Measurements from ENCODE around the gene ACTN1.
A peak's percentile ranks its signal among the peaks of the same experiment; 100 is the strongest.
"Not testable (repeated sequence)": the region's sequence is repeated elsewhere in the genome, so short reads cannot be mapped to it uniquely, and the experiment has no call there.

ACTN1 gene

GRCh38 chr14:68853749-68854148, 125.4 kb downstream of the ACTN1 start:
- H3K4me3 Mint-ChIP-seq, result no peak overlapping the region
- no peaks in the 10 kb centered on the region for H3K4me1 Mint-ChIP-seq (ENCODE audit: low read depth)
- no peak overlapping the region for H3K27ac Mint-ChIP-seq
- no peaks in the 10 kb centered on the region for H3K9me3 Mint-ChIP-seq
- no peaks in the 10 kb centered on the region for H3K27me3 Mint-ChIP-seq (ENCODE audit: low read depth)
- no peaks in the 10 kb centered on the region for H3K36me3 Mint-ChIP-seq (ENCODE audit: low read depth)
- DNase-seq (ENCODE audit: low spot score), result no peak

DNA sequence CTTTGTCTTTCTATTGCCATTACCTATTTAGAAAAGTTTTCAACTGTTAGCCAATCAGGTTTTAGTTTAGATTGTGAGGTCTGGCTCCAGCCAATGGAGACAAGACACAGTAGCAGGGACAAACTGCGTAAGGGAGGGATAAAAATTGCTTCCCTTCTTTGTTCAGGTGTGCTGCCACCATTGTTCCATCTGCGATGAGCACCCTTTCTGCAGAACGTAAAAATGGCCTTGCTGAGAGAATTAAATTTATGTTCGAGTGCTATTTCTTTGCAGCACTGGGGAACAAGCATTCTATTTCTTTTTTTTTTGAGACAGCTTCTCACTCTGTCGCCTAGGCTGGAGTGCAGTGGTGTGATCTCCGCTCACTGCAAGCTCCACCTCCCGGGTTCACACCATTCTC, 126.6 kb downstream of the ACTN1 start:
- DNase-seq (ENCODE audit: low spot score); H3K4me1 Mint-ChIP-seq (ENCODE audit: low read depth); H3K27me3 Mint-ChIP-seq (ENCODE audit: low read depth); H3K27ac Mint-ChIP-seq; H3K4me3 Mint-ChIP-seq; H3K36me3 Mint-ChIP-seq (ENCODE audit: low read depth); H3K9me3 Mint-ChIP-seq: not testable (repeated sequence)

DNA sequence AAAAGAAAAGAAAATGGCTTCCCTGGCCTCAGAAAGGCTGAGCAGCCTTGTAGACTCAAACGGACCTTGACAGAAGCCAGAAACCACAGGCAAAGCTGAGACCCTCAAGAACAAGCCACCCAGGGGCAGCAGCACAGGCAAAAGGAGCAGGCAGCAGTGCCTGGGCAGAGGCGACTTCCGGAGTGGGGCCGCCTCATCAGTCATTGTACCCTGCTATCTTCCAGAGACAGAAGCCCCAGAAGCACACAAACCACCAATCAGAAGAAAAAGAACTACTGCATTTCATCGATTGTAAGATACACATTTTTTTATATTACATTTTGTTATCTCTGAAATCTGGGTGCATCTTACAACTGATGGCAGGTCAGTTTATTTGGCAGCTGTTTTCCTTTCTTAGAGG, 128.0 kb downstream of the ACTN1 start:
- Mint-ChIP-seq H3K27ac (no peak overlapping the region), H3K4me3 (no peak overlapping the region), H3K4me1 (ENCODE audit: low read depth) (no peaks in the 10 kb centered on the region), H3K27me3 (ENCODE audit: low read depth) (no peaks in the 10 kb centered on the region), H3K36me3 (ENCODE audit: low read depth) (no peaks in the 10 kb centered on the region), H3K9me3 (no peaks in the 10 kb centered on the region)
- no peak for DNase-seq (ENCODE audit: low spot score)

GRCh38 chr14:68849416-68849815, 129.7 kb downstream of the ACTN1 start:
- peaks cover 4% of the 10 kb centered on the region for H3K27me3 Mint-ChIP-seq (ENCODE audit: low read depth)
- no peak overlapping the region for H3K27ac Mint-ChIP-seq
- no peaks in the 10 kb centered on the region for H3K4me1 Mint-ChIP-seq (ENCODE audit: low read depth)
- H3K4me3 Mint-ChIP-seq, result no peak overlapping the region
- no peaks in the 10 kb centered on the region for H3K9me3 Mint-ChIP-seq
- no peaks in the 10 kb centered on the region for H3K36me3 Mint-ChIP-seq (ENCODE audit: low read depth)
- no peak for DNase-seq (ENCODE audit: low spot score)

DNA sequence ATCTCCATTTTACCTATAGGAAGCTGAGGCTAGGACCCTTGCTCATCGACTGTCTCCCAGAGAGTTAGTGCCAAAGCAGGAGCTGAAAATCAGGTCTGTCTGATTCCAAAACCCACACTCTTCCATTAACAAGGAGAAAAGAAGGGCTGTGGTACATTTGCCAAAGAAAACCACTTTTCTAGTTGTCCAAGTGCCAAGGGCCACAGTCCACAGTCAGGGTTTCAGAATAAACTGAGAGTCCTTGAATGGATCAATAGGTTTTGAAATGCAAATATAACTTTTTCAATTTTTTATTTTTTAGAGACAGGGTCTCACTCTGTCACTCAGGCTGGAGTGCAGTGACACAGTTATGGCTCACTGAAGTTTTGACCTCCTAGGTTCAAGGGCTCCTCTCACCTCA, 130.8 kb downstream of the ACTN1 start:
- Mint-ChIP-seq H3K27me3 (ENCODE audit: low read depth) (peaks cover 5% of the 10 kb centered on the region), H3K36me3 (ENCODE audit: low read depth) (no peaks in the 10 kb centered on the region), H3K27ac (no peak overlapping the region)

DNA sequence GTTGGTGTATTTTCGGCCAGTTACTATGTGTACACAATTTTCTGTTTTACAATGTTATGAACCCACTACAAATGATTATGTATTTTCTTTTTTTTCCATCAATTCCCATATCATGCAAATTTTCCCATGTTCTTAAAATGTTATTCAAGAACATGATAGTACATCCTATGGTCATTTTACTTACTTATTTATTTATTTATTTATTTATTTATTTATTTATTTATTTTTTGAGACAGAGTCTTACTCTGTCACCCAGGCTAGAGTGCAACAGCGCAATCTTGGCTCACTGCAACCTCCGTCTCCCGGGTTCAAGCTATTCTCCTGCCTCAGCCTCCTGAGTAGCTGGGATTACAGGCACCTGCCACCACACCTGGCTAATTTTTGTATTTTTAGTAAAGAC, 131.5 kb downstream of the ACTN1 start:
- H3K9me3 Mint-ChIP-seq; H3K4me3 Mint-ChIP-seq; DNase-seq (ENCODE audit: low spot score); H3K27me3 Mint-ChIP-seq (ENCODE audit: low read depth); H3K36me3 Mint-ChIP-seq (ENCODE audit: low read depth); H3K27ac Mint-ChIP-seq; H3K4me1 Mint-ChIP-seq (ENCODE audit: low read depth): not testable (repeated sequence)

More for the DNA sequence above, 130.8 kb downstream of the ACTN1 start:
- Mint-ChIP-seq H3K9me3 (no peaks in the 10 kb centered on the region), H3K4me1 (ENCODE audit: low read depth) (peaks cover 3% of the 10 kb centered on the region), H3K4me3 (no peak overlapping the region)
- DNase-seq (ENCODE audit: low spot score), result no peak

- DNase-seq (ENCODE audit: low spot score), result no peak
- H3K36me3 Mint-ChIP-seq (ENCODE audit: low read depth), result no peaks in the 10 kb centered on the region
- H3K4me1 Mint-ChIP-seq (ENCODE audit: low read depth), result peaks cover 3% of the 10 kb centered on the region
- no peak overlapping the region for H3K4me3 Mint-ChIP-seq
- H3K9me3 Mint-ChIP-seq, result no peaks in the 10 kb centered on the region
- H3K27ac Mint-ChIP-seq, result no peak overlapping the region
- peaks cover 7% of the 10 kb centered on the region for H3K27me3 Mint-ChIP-seq (ENCODE audit: low read depth)
These were observed 132.6 kb downstream of the ACTN1 start for GRCh38 chr14:68846466-68846865.

GRCh38 chr14:68844210-68844545, 134.9 kb downstream of the ACTN1 start:
- no peak overlapping the region for H3K4me3 Mint-ChIP-seq
- no peaks in the 10 kb centered on the region for H3K36me3 Mint-ChIP-seq (ENCODE audit: low read depth)
- H3K27ac Mint-ChIP-seq, result no peak overlapping the region
- peaks cover 4% of the 10 kb centered on the region for H3K9me3 Mint-ChIP-seq
- H3K27me3 Mint-ChIP-seq (ENCODE audit: low read depth), result peaks cover 7% of the 10 kb centered on the region
- DNase-seq (ENCODE audit: low spot score), result no peak
- peaks cover 11% of the 10 kb centered on the region for H3K4me1 Mint-ChIP-seq (ENCODE audit: low read depth)

DNA sequence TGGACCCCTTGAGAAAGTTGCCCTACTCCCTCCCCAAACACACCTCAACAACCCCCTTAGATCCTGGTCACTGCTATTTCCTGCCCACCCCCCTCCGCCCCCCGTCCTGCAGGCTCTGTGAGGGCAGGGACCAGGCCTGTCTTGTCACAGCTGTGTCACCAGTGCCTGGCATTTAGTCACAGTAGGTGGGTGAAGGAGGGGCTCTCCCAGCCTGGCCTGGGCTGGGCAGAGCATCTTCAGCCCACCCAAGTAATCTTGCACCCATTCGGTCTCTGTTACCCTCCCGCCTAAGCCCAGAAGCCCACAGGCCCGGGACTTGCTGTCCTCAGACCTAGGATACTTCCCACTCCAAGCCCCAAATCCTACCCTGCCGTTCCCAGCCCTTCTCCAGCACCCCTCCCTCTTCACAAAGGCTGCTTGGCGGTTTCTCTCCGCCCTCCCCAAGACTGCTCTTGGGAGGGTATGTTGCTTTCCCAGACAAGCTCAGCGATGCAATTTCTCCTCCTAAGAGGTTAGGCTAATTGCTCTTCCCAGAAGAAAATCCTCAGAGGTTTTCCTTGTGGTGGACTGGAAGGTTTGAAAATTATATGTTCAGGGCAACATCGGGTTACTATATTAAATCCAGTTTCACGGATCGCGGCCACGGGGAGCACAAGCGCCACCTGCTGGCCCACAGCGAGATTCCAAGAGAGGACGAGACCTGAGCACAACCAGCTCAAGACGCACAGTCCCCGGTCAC, 135.5 kb downstream of the ACTN1 start:
- Mint-ChIP-seq H3K9me3 (peaks cover 7% of the 10 kb centered on the region), H3K36me3 (ENCODE audit: low read depth) (no peaks in the 10 kb centered on the region), H3K4me1 (ENCODE audit: low read depth) (peaks cover 11% of the 10 kb centered on the region), H3K27ac (no peak overlapping the region), H3K4me3 (peak overlapping the region; percentile 55), H3K27me3 (ENCODE audit: low read depth) (peaks cover 7% of the 10 kb centered on the region)
- DNase-seq (ENCODE audit: low spot score), result peak; percentile 57

DNA sequence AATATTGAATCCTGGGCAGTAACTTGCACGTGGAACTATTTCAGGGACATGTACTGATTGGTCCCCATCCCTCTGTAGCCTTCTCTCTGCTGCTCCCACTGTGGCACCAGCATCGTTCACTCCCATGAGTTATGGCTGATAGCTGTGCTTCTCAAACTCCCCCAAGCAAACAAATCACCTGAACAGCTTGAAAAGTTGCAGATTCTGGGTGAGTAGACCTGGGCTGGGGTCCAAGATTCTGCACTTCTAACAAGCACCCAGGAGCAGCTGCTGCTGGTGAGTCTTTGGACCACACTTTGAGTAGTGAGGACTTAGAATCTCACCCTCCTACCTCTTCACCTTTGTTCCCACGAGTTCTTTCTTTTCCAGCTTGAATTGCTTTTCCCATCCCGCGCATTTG, 136.8 kb downstream of the ACTN1 start:
- DNase-seq (ENCODE audit: low spot score), result no peak
- Mint-ChIP-seq H3K9me3 (peaks cover 7% of the 10 kb centered on the region), H3K27me3 (ENCODE audit: low read depth) (peaks cover 7% of the 10 kb centered on the region), H3K27ac (no peak overlapping the region), H3K36me3 (ENCODE audit: low read depth) (no peaks in the 10 kb centered on the region), H3K4me1 (ENCODE audit: low read depth) (peaks cover 11% of the 10 kb centered on the region), H3K4me3 (no peak overlapping the region)

- Mint-ChIP-seq H3K4me1 (ENCODE audit: low read depth) (peaks cover 11% of the 10 kb centered on the region), H3K4me3 (no peak overlapping the region), H3K27me3 (ENCODE audit: low read depth) (peaks cover 7% of the 10 kb centered on the region), H3K36me3 (ENCODE audit: low read depth) (peaks cover 4% of the 10 kb centered on the region), H3K27ac (no peak overlapping the region), H3K9me3 (peaks cover 13% of the 10 kb centered on the region)
- no peak for DNase-seq (ENCODE audit: low spot score)
These were observed 137.9 kb downstream of the ACTN1 start for GRCh38 chr14:68841016-68841809.

GRCh38 chr14:68840454-68840853, 138.6 kb downstream of the ACTN1 start:
- Mint-ChIP-seq H3K9me3 (peaks cover 20% of the 10 kb centered on the region), H3K36me3 (ENCODE audit: low read depth) (peaks cover 6% of the 10 kb centered on the region), H3K4me3 (no peak overlapping the region), H3K27ac (no peak overlapping the region), H3K27me3 (ENCODE audit: low read depth) (peaks cover 9% of the 10 kb centered on the region), H3K4me1 (ENCODE audit: low read depth) (peaks cover 16% of the 10 kb centered on the region)
- no peak for DNase-seq (ENCODE audit: low spot score)

DNA sequence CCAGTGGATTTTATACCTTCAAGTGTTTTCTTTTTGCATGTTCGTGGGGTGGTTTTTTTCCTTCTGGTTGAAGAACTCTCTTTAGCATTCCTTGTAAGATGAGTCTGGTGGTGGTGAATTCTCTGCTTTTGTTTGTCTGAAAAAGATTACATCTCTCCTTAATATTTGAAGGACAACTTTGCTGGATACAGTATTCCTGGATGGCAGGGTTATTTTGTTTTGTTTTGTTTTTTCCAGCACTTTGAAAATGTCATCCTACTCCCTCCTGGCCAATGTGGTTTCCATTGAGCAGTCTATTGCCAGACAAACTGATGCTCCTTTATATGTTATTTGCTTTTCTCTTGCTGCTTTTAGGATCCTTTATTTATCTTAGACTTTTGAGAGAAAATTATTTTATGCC, 143.0 kb downstream of the ACTN1 start:
- peaks cover 33% of the 10 kb centered on the region for H3K9me3 Mint-ChIP-seq
- DNase-seq (ENCODE audit: low spot score), result no peak
- H3K4me3 Mint-ChIP-seq, result no peak overlapping the region
- H3K36me3 Mint-ChIP-seq (ENCODE audit: low read depth), result peaks cover 12% of the 10 kb centered on the region
- H3K4me1 Mint-ChIP-seq (ENCODE audit: low read depth), result peaks cover 13% of the 10 kb centered on the region
- no peak overlapping the region for H3K27ac Mint-ChIP-seq
- peaks cover 18% of the 10 kb centered on the region for H3K27me3 Mint-ChIP-seq (ENCODE audit: low read depth)

GRCh38 chr14:68834816-68835215, 144.3 kb downstream of the ACTN1 start:
- peaks cover 12% of the 10 kb centered on the region for H3K36me3 Mint-ChIP-seq (ENCODE audit: low read depth)
- H3K27me3 Mint-ChIP-seq (ENCODE audit: low read depth), result peaks cover 20% of the 10 kb centered on the region
- no peak for DNase-seq (ENCODE audit: low spot score)
- H3K9me3 Mint-ChIP-seq, result peaks cover 33% of the 10 kb centered on the region
- H3K4me3 Mint-ChIP-seq, result no peak overlapping the region
- H3K4me1 Mint-ChIP-seq (ENCODE audit: low read depth), result peaks cover 7% of the 10 kb centered on the region
- H3K27ac Mint-ChIP-seq, result no peak overlapping the region

All from T-helper 2 cell treated with Interferon-gamma antibody and Interleukin-4, amounts not matched to agents 5 μg/mL and 100 μg/mL, for 36 hours (primary cell).